ENCODE measurements around the gene PPT1. TPM values are rescaled to one million over a fixed set of nuclear protein-coding genes. Genes with fewer than 3 reads are reported as not detected.

PPT1 gene
- total RNA-seq, 1 experiment from 2014 or later: 46.8 TPM

DNA sequence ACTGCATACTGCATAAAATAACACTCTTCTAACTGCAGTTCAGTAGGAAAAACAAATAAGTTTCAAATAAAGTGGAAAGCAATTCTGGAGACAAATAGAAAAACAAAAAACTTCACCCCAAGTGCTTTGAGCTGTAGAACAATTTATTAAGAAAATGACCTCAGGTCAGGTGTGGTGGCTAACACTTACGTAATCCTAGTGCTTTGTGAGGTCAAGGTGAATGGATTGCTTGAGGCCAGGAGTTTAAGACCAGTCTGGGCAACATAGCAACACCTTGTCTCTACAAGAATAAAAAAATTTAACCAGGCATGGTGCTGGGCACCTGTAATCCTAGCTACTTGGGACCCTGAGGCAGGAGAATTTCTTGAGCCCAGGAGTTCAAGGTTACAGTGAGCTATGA is 5.0 kb upstream of the PPT1 start (continued):
- TF ChIP-seq EZH2phosphoT487 (IDR thresholded peaks at IDR 0.05; ENCODE audit: borderline replicate concordance): no peak

DNA sequence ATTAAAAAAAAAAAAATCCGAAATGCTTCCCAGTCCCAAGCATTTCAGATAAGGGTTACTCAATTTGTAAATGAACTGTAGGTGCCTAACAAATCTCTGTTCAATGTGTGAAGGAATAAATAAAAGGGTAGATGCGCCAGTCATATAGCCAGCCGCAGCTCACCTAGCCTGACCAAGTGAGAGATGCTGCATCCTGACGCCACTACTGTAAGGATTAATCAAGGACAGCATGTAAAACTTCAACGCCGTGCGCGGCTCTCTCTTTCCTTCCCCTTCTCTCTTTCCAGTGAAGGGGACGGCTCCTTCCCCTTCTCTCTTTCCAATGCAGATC is 441 bp downstream of the PPT1 start:
- POLR2A ChIA-PET: no interaction called here
- peaks cover 11 to 22% of the 10 kb centered on the region in 2 experiments; a peak in 3 of 4 replicates for H3K4me1 ChIP-seq (ENCODE audit: control insufficient read depth in 1 of 2, insufficient read depth in 2 of 2, low read length in 2 of 2)

DNA sequence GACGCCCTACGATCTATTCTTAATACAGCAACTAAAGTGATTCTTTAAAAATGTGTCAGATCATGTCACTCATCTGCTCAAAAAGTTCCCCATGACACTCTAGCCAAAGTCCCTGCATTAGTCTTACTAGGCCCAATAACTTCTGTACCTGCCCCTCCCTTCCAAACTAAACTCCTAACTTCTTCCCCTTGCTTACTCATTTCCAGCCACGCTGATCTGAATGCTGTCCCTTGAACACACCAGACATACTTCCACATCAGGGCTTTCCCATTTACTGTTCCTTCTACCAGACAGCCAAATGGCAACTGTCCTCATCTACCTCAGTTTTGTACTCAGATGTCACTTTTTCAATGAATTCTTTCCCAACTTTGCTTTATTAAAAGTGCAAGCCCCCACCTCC is 1.2 kb downstream of the PPT1 start:
- ChIA-PET POLR2A (no interaction called here), CTCF (no interaction called here), RAD21 (ENCODE audit: low non-redundant PET in 1 of 2, low total read pairs in 2 of 2, uncharacterized antibody in 2 of 2, unreplicated experiment in 2 of 2) (no interaction called here)
- Histone ChIP-seq H3K9me3 (ENCODE audit: control insufficient read depth in 1 of 2, insufficient read depth in 1 of 2, low read depth in 1 of 2, low read length in 2 of 2) (no peaks in the 10 kb centered on the region), H3K79me2 (ENCODE audit: insufficient read depth, low read length) (peaks cover 46% of the 10 kb centered on the region), H3K27me3 (ENCODE audit: insufficient read depth, low read length) (no peaks in the 10 kb centered on the region), H2AFZ (ENCODE audit: low read depth, low read length, poor library complexity, severe bottlenecking) (no peak overlapping the region), H3K9ac (ENCODE audit: low read length) (no peak overlapping the region), H3K36me3 (ENCODE audit: control insufficient read depth in 1 of 2, insufficient read depth in 2 of 2, low read length in 2 of 2) (peaks cover 5 to 8% of the 10 kb centered on the region in 2 experiments; a peak in 2 of 4 replicates), H4K20me1 (ENCODE audit: insufficient read depth) (no peaks in the 10 kb centered on the region), H3K4me1 (ENCODE audit: control insufficient read depth in 1 of 2, insufficient read depth in 2 of 2, low read length in 2 of 2) (peaks cover 11 to 22% of the 10 kb centered on the region in 2 experiments; a peak in 3 of 4 replicates), H3K9me2 (ENCODE audit: insufficient read depth) (no peaks in the 10 kb centered on the region), H3K4me3 (replicated peaks in 1 of 2; ENCODE audit: low read depth in 1 of 2, low read length in 2 of 2) (peak overlapping the region; percentile 71 to 88), H3K27ac (ENCODE audit: low read depth, low read length) (no peak overlapping the region), H3K4me2 (ENCODE audit: low read length) (peak overlapping the region; percentile 96)
- DNase-seq (ENCODE audit: low read depth, low spot score) (no peak), ATAC-seq (no peak)
- intact Hi-C loops (cut with micrococcal nuclease): no loop called here
- TF ChIP-seq FOSL1 (IDR thresholded peaks at IDR 0.05; ENCODE audit: low read depth) (no peak), SRF (IDR thresholded peaks at IDR 0.05; ENCODE audit: low read depth) (no peak)
- no TSS peak for BruUV-seq (replicated peaks)

More for the DNA sequence above, 441 bp downstream of the PPT1 start:
- RAD21 ChIA-PET (ENCODE audit: low non-redundant PET in 1 of 2, low total read pairs in 2 of 2, uncharacterized antibody in 2 of 2, unreplicated experiment in 2 of 2): no interaction called here
- H3K4me2 ChIP-seq (ENCODE audit: low read length): peak overlapping the region; percentile 96
- peak overlapping the region; percentile 93 for H2AFZ ChIP-seq (ENCODE audit: low read depth, low read length, poor library complexity, severe bottlenecking)
- ATAC-seq (peak; percentile 35), DNase-seq (ENCODE audit: low read depth, low spot score) (no peak)
- CTCF ChIA-PET: no interaction called here
- no peaks in the 10 kb centered on the region for H3K9me3 ChIP-seq (ENCODE audit: control insufficient read depth in 1 of 2, insufficient read depth in 1 of 2, low read depth in 1 of 2, low read length in 2 of 2)
- TSS peak; percentile 65 for BruUV-seq (replicated peaks)
- H4K20me1 ChIP-seq (ENCODE audit: insufficient read depth): no peaks in the 10 kb centered on the region
- peak overlapping the region; percentile 70 for H3K9ac ChIP-seq (ENCODE audit: low read length)
- intact Hi-C loops (cut with micrococcal nuclease): no loop called here
- no peak overlapping the region for H3K27ac ChIP-seq (ENCODE audit: low read depth, low read length)
- H3K4me3 ChIP-seq (replicated peaks in 1 of 2; ENCODE audit: low read depth in 1 of 2, low read length in 2 of 2): peak overlapping the region; percentile 71 to 88
- peaks cover 41% of the 10 kb centered on the region for H3K79me2 ChIP-seq (ENCODE audit: insufficient read depth, low read length)
- H3K27me3 ChIP-seq (ENCODE audit: insufficient read depth, low read length): no peaks in the 10 kb centered on the region
- peaks cover 0 to 4% of the 10 kb centered on the region in 2 experiments; a peak in 2 of 4 replicates for H3K36me3 ChIP-seq (ENCODE audit: control insufficient read depth in 1 of 2, insufficient read depth in 2 of 2, low read length in 2 of 2)
- TF ChIP-seq ELF1 (IDR thresholded peaks at IDR 0.05; ENCODE audit: borderline replicate concordance, low read depth): no peak
- no peaks in the 10 kb centered on the region for H3K9me2 ChIP-seq (ENCODE audit: insufficient read depth)

Data from HCT116 (cell line).